IgD-negative memory B cell (primary cell): Measurements from ENCODE around the gene GNAT3. TPM values are rescaled to one million over a fixed set of nuclear protein-coding genes. Genes with fewer than 3 reads are reported as not detected.
A peak's percentile ranks its signal among the peaks of the same experiment; 100 is the strongest.

ENCODE experiments used
- H3K27ac Mint-ChIP-seq, 3 donors: one replicate each; pipeline ENCODE4 v1.8.0; 2020 to 2022; ENCODE audit warnings: mild to moderate bottlenecking in 3 of 3, mixed read lengths in 3 of 3, moderate library complexity in 1 of 3
- H3K27me3 Mint-ChIP-seq: one replicate; pipeline ENCODE4 v1.8.0; 2021; ENCODE audit warnings: mixed read lengths
- H3K36me3 Mint-ChIP-seq: one replicate; pipeline ENCODE4 v1.8.0; 2020; ENCODE audit warnings: mild to moderate bottlenecking, mixed read lengths
- H3K4me1 Mint-ChIP-seq, 3 donors: one replicate each; pipeline ENCODE4 v1.8.0; 2020 to 2022; ENCODE audit warnings: mixed read lengths in 3 of 3, mild to moderate bottlenecking in 1 of 3
- H3K4me3 Mint-ChIP-seq, 4 donors: one replicate each; pipeline ENCODE4 v1.8.0; 2020 to 2022; ENCODE audit warnings: mild to moderate bottlenecking in 4 of 4, mixed read lengths in 4 of 4, moderate library complexity in 3 of 4
- H3K9me3 Mint-ChIP-seq, 3 donors: one replicate each; pipeline ENCODE4 v1.8.0; 2020 to 2021; ENCODE audit warnings: mixed read lengths in 3 of 3, mild to moderate bottlenecking in 1 of 3
- polyA plus RNA-seq: library from polyadenylated mRNA; unstranded; fragments of 300-500 nt; fragmentation: Illumina TruSeq; gene quantifications from one replicate; pipeline ENCODE4 v1.2.3, GENCODE V29; 2021

Gene GNAT3
- polyA plus RNA-seq, 1 donor from 2014 or later, result not detected

GRCh38 chr7:80460857-80461256, 51.0 kb downstream of the GNAT3 start:
- no peak overlapping the region for H3K4me3 Mint-ChIP-seq
- H3K27me3 Mint-ChIP-seq, result no peaks in the 10 kb centered on the region

GRCh38 chr7:80459776-80460510, 51.9 kb downstream of the GNAT3 start:
- peaks cover 0 to 17% (median 0%) of the 10 kb centered on the region in 3 donors for H3K9me3 Mint-ChIP-seq
- H3K27me3 Mint-ChIP-seq, result no peaks in the 10 kb centered on the region
- H3K27ac Mint-ChIP-seq, result no peak overlapping the region

More at GRCh38 chr7:80460857-80461256, 51.0 kb downstream of the GNAT3 start:
- H3K27ac Mint-ChIP-seq, result no peak overlapping the region
- peaks cover 0 to 1% (median 0%) of the 10 kb centered on the region in 3 donors for H3K4me1 Mint-ChIP-seq
- H3K36me3 Mint-ChIP-seq, result no peaks in the 10 kb centered on the region
- peaks cover 0 to 17% (median 0%) of the 10 kb centered on the region in 3 donors for H3K9me3 Mint-ChIP-seq

GRCh38 chr7:80458822-80459725, 52.8 kb downstream of the GNAT3 start:
- no peaks in the 10 kb centered on the region for H3K36me3 Mint-ChIP-seq
- H3K4me3 Mint-ChIP-seq, result no peak overlapping the region
- no peaks in the 10 kb centered on the region for H3K27me3 Mint-ChIP-seq
- H3K9me3 Mint-ChIP-seq, result peaks cover 0 to 14% (median 0%) of the 10 kb centered on the region in 3 donors
- peaks cover 0 to 1% (median 0%) of the 10 kb centered on the region in 3 donors for H3K4me1 Mint-ChIP-seq
- no peak overlapping the region for H3K27ac Mint-ChIP-seq

More at GRCh38 chr7:80459776-80460510, 51.9 kb downstream of the GNAT3 start:
- no peak overlapping the region for H3K4me3 Mint-ChIP-seq
- H3K4me1 Mint-ChIP-seq, result peaks cover 0 to 1% (median 0%) of the 10 kb centered on the region in 3 donors
- H3K36me3 Mint-ChIP-seq, result no peaks in the 10 kb centered on the region

GRCh38 chr7:80453699-80454340, 58.0 kb downstream of the GNAT3 start:
- Mint-ChIP-seq H3K27me3 (no peaks in the 10 kb centered on the region), H3K27ac (no peak overlapping the region), H3K4me1 (peaks cover 0 to 1% (median 0%) of the 10 kb centered on the region in 3 donors), H3K4me3 (no peak overlapping the region), H3K9me3 (peaks cover 0 to 2% (median 1%) of the 10 kb centered on the region in 3 donors), H3K36me3 (no peaks in the 10 kb centered on the region)

GRCh38 chr7:80450621-80451308, 61.1 kb downstream of the GNAT3 start:
- Mint-ChIP-seq H3K27ac (no peak overlapping the region), H3K27me3 (no peaks in the 10 kb centered on the region), H3K36me3 (no peaks in the 10 kb centered on the region), H3K9me3 (peaks cover 1 to 6% (median 5%) of the 10 kb centered on the region in 3 donors), H3K4me3 (no peak overlapping the region), H3K4me1 (no peaks in the 10 kb centered on the region)

- Mint-ChIP-seq H3K9me3 (peaks cover 1 to 6% (median 5%) of the 10 kb centered on the region in 3 donors), H3K4me3 (no peak overlapping the region), H3K4me1 (no peaks in the 10 kb centered on the region), H3K27ac (no peak overlapping the region), H3K27me3 (no peaks in the 10 kb centered on the region), H3K36me3 (no peaks in the 10 kb centered on the region)
These were observed 62.0 kb downstream of the GNAT3 start for GRCh38 chr7:80449836-80450235.

- Mint-ChIP-seq H3K4me1 (no peaks in the 10 kb centered on the region), H3K4me3 (no peak overlapping the region), H3K27me3 (no peaks in the 10 kb centered on the region), H3K36me3 (no peaks in the 10 kb centered on the region), H3K27ac (no peak overlapping the region), H3K9me3 (peaks cover 3 to 14% (median 7%) of the 10 kb centered on the region in 3 donors)
These were observed 66.5 kb downstream of the GNAT3 start for GRCh38 chr7:80445351-80445750.

GRCh38 chr7:80444811-80445210, 67.1 kb downstream of the GNAT3 start:
- Mint-ChIP-seq H3K4me3 (no peak overlapping the region), H3K9me3 (peaks cover 3 to 14% (median 7%) of the 10 kb centered on the region in 3 donors), H3K4me1 (no peaks in the 10 kb centered on the region), H3K27ac (no peak overlapping the region), H3K36me3 (no peaks in the 10 kb centered on the region), H3K27me3 (no peaks in the 10 kb centered on the region)

- Mint-ChIP-seq H3K4me3 (no peak overlapping the region), H3K9me3 (peaks cover 2 to 13% (median 5%) of the 10 kb centered on the region in 3 donors), H3K4me1 (no peaks in the 10 kb centered on the region), H3K27me3 (no peaks in the 10 kb centered on the region), H3K27ac (no peak overlapping the region), H3K36me3 (no peaks in the 10 kb centered on the region)
These were observed 68.5 kb downstream of the GNAT3 start for GRCh38 chr7:80443325-80443724.

GRCh38 chr7:80440883-80441282, 71.0 kb downstream of the GNAT3 start:
- H3K27me3 Mint-ChIP-seq, result no peaks in the 10 kb centered on the region
- H3K27ac Mint-ChIP-seq, result no peak overlapping the region
- H3K9me3 Mint-ChIP-seq, result peaks cover 2 to 12% (median 2%) of the 10 kb centered on the region in 3 donors
- no peaks in the 10 kb centered on the region for H3K4me1 Mint-ChIP-seq
- no peak overlapping the region for H3K4me3 Mint-ChIP-seq
- no peaks in the 10 kb centered on the region for H3K36me3 Mint-ChIP-seq

- Mint-ChIP-seq H3K4me3 (no peak overlapping the region), H3K36me3 (no peaks in the 10 kb centered on the region), H3K4me1 (no peaks in the 10 kb centered on the region), H3K9me3 (peaks cover 2 to 12% (median 2%) of the 10 kb centered on the region in 3 donors), H3K27ac (no peak overlapping the region), H3K27me3 (no peaks in the 10 kb centered on the region)
These were observed 71.7 kb downstream of the GNAT3 start for GRCh38 chr7:80439894-80440821.

GRCh38 chr7:80435521-80435920, 76.3 kb downstream of the GNAT3 start:
- Mint-ChIP-seq H3K4me3 (no peak overlapping the region), H3K27ac (no peak overlapping the region), H3K36me3 (no peaks in the 10 kb centered on the region), H3K9me3 (peaks cover 4 to 15% (median 6%) of the 10 kb centered on the region in 3 donors), H3K27me3 (no peaks in the 10 kb centered on the region), H3K4me1 (no peaks in the 10 kb centered on the region)

- Mint-ChIP-seq H3K27me3 (no peaks in the 10 kb centered on the region), H3K4me1 (peaks cover 0 to 1% (median 0%) of the 10 kb centered on the region in 3 donors), H3K4me3 (peak overlapping the region in 1 of 4 donors; percentile 27), H3K27ac (no peak overlapping the region), H3K36me3 (no peaks in the 10 kb centered on the region), H3K9me3 (peaks cover 3 to 19% (median 6%) of the 10 kb centered on the region in 3 donors)
These were observed 77.8 kb downstream of the GNAT3 start for GRCh38 chr7:80434047-80434446.
